Calu3 (cell line): ENCODE data around the gene GCNT2. TPM values are rescaled to one million over a fixed set of nuclear protein-coding genes. Genes with fewer than 3 reads are reported as not detected.
A peak's percentile ranks its signal among the peaks of the same experiment; 100 is the strongest.

Experiments used
- Bru-seq: library from RNA; stranded (reverse); fragments of 400-500 nt; gene quantifications from one replicate; lab custom pipeline; 2021; lab: Mats Ljungman, UMichigan
- BruChase-seq, 2 experiments: library from RNA; stranded (reverse); fragments of 400-500 nt; gene quantifications; one replicate each; lab custom pipeline; 2021; lab: Mats Ljungman, UMichigan
- BruUV-seq: library from RNA; stranded (reverse); fragments of 400-500 nt; replicated peaks from 2 replicates; lab custom pipeline; 2021; lab: Mats Ljungman, UMichigan
- CTCF ChIA-PET: fragments of 300-600 bp; sonication (Branson Sonifier 250); formaldehyde crosslinking; loops from one replicate; lab custom pipeline; 2022; ENCODE audit warnings: antibody characterized with exemption; lab: Charles Lee
- DNase-seq: peaks from one replicate; pipeline ENCODE4 v3.0.0; 2022
- H3K27ac Mint-ChIP-seq: one replicate; pipeline ENCODE4 v1.8.0; 2022; ENCODE audit warnings: mixed read lengths; ENCODE audit not compliant: unreplicated experiment
- H3K27me3 Mint-ChIP-seq: one replicate; pipeline ENCODE4 v1.8.0; 2022; ENCODE audit warnings: mixed read lengths; ENCODE audit not compliant: unreplicated experiment
- H3K36me3 Mint-ChIP-seq: one replicate; pipeline ENCODE4 v1.8.0; 2022; ENCODE audit warnings: mild to moderate bottlenecking, moderate library complexity, mixed read lengths; ENCODE audit not compliant: insufficient read depth, unreplicated experiment
- H3K4me1 Mint-ChIP-seq: one replicate; pipeline ENCODE4 v1.8.0; 2022; ENCODE audit warnings: mild to moderate bottlenecking, low read depth, mixed read lengths; ENCODE audit not compliant: unreplicated experiment
- H3K4me3 Mint-ChIP-seq: one replicate; pipeline ENCODE4 v1.8.0; 2022; ENCODE audit warnings: mild to moderate bottlenecking, low read depth, moderate library complexity, mixed read lengths; ENCODE audit not compliant: unreplicated experiment
- H3K9me3 Mint-ChIP-seq: one replicate; pipeline ENCODE4 v1.8.0; 2022; ENCODE audit warnings: low read depth, mixed read lengths; ENCODE audit not compliant: unreplicated experiment
- intact Hi-C: fragments of 100-400 bp; cut with micrococcal nuclease; formaldehyde crosslinking; loops from one replicate; pipeline ENCODE4 v1.10.0; 2022; ENCODE audit not compliant: unreplicated experiment
- long read RNA-seq: library from polyadenylated mRNA; stranded (forward); transcript quantifications from one replicate; pipeline ENCODE4 v2.0.0, GENCODE V29; 2022
- total RNA-seq: library from RNA; stranded (reverse); gene quantifications from 2 replicates; pipeline ENCODE4 v1.2.3, GENCODE V29; 2022
- TF ChIP-seq, protein P1 (sequence below): fragments of 200-600 bp; IDR thresholded peaks from one replicate; pipeline ENCODE4 v1.8.0; 2022; ENCODE audit warnings: antibody characterized with exemption; ENCODE audit not compliant: unreplicated experiment

The GCNT2 gene
- total RNA-seq, result 14.3 and 18.0 TPM in 2 replicates
- percentile 66 among the genes with signal in this experiment for Bru-seq, nascent RNA
- BruChase-seq, experiment 1, labeled RNA remaining after a 6-hour chase, result percentile 68 among the genes with signal in this experiment
- BruChase-seq, experiment 2, labeled RNA remaining after a 2-hour chase, result percentile 67 among the genes with signal in this experiment
- long read RNA-seq, full-length matches to known transcripts, result 5 of 25 reads
- long read RNA-seq, partial matches to known transcripts, result 0 of 25 reads
- long read RNA-seq, other reads (novel, unspliced or antisense), result 20 of 25 reads

DNA sequence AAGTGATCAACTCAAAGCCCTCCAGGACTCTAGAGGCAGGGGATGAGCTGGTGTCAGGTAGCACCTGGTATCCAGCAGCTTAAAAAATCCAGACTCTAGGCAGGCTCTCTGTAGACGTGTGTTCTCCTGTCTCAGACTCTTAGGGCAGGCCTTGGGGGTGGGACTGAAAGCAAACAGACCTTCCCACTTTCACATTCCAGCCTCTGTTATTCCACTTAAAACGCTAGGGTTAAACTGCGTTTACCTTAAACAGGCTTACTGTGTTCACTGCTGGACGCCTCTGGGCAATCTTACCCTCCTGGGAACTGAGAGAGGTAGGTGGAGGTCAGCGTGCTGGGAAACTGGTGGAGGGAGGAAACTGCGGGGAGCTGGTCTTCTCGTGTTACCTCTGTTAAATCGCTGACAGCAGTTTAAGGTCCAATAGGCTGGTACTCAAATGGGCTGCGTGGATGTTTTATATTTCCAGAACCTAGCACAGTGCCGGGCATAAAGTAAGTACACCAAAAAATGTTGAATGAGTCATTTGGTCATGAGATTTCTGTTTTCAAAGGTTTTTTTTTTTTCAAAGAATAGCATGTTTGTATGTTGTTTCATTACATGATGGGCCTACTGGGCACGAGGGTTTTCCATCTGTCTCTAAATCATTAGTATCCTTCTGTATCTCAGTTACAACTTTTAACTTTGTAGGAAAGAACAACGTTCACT lies at the start of gene GCNT2:
TSS of gene GCNT2 (plus strand) at position 248 of the 705 bp plus-strand sequence. CDS start 7,561 bp downstream, outside the sequence.
- no peaks in the 10 kb centered on the region for H3K9me3 Mint-ChIP-seq
- peak within 1 kb of the TSS; percentile 66 for H3K27ac Mint-ChIP-seq
- CTCF ChIA-PET, result interaction anchor here (0.6 to 0.8 kb wide), 2 partner anchors 43 to 921 kb away, joined by 3 read pairs; no protein-coding TSS in a partner anchor
- no peaks in the 10 kb centered on the region for H3K27me3 Mint-ChIP-seq
- peak within 1 kb of the TSS; percentile 54 for H3K4me3 Mint-ChIP-seq
- intact Hi-C loops, result no loop called here
- TF ChIP-seq, protein P1, sequence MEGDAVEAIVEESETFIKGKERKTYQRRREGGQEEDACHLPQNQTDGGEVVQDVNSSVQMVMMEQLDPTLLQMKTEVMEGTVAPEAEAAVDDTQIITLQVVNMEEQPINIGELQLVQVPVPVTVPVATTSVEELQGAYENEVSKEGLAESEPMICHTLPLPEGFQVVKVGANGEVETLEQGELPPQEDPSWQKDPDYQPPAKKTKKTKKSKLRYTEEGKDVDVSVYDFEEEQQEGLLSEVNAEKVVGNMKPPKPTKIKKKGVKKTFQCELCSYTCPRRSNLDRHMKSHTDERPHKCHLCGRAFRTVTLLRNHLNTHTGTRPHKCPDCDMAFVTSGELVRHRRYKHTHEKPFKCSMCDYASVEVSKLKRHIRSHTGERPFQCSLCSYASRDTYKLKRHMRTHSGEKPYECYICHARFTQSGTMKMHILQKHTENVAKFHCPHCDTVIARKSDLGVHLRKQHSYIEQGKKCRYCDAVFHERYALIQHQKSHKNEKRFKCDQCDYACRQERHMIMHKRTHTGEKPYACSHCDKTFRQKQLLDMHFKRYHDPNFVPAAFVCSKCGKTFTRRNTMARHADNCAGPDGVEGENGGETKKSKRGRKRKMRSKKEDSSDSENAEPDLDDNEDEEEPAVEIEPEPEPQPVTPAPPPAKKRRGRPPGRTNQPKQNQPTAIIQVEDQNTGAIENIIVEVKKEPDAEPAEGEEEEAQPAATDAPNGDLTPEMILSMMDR, result no peak
- H3K4me1 Mint-ChIP-seq, result peaks cover 11% of the 10 kb centered on the region
- H3K36me3 Mint-ChIP-seq, result peaks cover 6% of the 10 kb centered on the region
- no TSS peak for BruUV-seq
- DNase-seq, result peak; percentile 46

DNA sequence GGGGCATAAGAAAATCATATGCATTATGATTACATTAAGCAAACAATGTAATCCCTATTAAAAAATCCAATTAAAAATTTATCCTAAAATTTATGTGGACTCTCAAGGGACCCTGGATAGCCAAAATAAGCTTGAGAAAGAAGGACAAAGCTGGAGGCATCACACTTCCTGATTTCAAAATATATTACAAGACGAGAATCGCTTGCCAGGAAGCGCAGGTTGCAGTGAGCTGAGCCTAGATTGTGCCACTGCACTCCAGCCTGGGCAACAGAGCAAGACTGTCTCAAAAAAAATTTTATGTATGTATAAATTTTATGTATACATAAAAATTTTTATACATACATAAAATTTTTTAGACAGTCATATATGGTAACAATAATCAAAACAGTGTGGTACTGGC lies 48.5 kb upstream of the GCNT2 start:
- no peak overlapping the region for H3K4me3 Mint-ChIP-seq
- BruUV-seq, result no TSS peak
- no peaks in the 10 kb centered on the region for H3K36me3 Mint-ChIP-seq
- no peaks in the 10 kb centered on the region for H3K9me3 Mint-ChIP-seq
- TF ChIP-seq, protein P1, result no peak
- no peaks in the 10 kb centered on the region for H3K27me3 Mint-ChIP-seq
- H3K4me1 Mint-ChIP-seq, result no peaks in the 10 kb centered on the region
- intact Hi-C loops, result no loop called here
- H3K27ac Mint-ChIP-seq, result no peak overlapping the region
- CTCF ChIA-PET, result no interaction called here
- no peak for DNase-seq

DNA sequence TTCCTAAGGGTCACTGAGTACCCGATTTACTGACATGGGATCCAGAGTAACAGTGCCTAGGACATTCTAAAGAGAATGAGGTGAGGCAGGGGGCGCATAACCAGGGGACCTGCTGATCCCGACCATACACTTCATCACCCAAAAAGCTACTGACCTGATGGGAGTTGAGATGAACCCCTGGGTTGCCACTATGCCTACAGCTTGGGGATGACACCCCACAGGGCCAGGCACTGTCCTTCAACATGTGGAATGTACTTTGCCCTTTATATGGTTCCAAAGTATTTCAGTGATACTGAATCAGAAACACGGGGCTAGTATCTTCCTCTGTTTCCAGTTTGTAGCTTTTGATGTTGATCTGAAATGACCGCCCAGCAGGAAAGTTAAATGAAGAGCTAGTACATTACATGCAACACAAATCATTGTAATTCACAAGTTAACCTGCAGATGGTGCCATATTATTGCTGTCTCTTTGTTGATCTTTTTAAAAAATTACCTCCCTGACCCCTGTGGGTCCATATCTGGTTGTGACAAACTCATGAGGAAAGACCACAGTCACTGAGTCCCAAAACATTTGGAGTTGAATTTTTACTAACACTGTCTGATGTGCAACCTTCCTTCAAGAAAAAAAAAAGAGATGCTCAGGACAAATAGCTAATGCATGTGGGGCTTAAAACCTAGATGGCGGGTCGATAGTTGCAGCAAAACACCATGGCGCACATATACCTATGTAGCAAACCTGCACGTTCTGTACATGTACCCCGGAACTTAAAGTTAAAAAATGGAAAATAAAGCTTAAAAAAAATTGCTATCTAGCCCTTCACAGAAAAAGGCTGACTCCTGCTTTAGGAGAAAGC lies 42.7 kb upstream of the GCNT2 start:
- no TSS peak for BruUV-seq
- Mint-ChIP-seq H3K27ac (no peak overlapping the region), H3K36me3 (no peaks in the 10 kb centered on the region), H3K4me1 (peaks cover 12% of the 10 kb centered on the region), H3K4me3 (no peak overlapping the region), H3K9me3 (no peaks in the 10 kb centered on the region), H3K27me3 (no peaks in the 10 kb centered on the region)
- intact Hi-C loops, result loop anchor here (1.0 kb wide), 1 partner anchor 323 kb away; no protein-coding TSS in a partner anchor
- CTCF ChIA-PET, result interaction anchor here (0.6 to 1.5 kb wide), 6 partner anchors 37 to 1081 kb away, joined by 3 to 12 read pairs (median 3); partner anchors contain the start of genes C6orf52 and PAK1IP1
- DNase-seq, result peak; percentile 7
- TF ChIP-seq, protein P1, result peak; percentile 48
